ENCODE measurements around the gene NAA16.
A peak's percentile ranks its signal among the peaks of the same experiment; 100 is the strongest.
"Not testable (repeated sequence)": the region's sequence is repeated elsewhere in the genome, so short reads cannot be mapped to it uniquely, and the experiment has no call there.

The NAA16 gene

DNA sequence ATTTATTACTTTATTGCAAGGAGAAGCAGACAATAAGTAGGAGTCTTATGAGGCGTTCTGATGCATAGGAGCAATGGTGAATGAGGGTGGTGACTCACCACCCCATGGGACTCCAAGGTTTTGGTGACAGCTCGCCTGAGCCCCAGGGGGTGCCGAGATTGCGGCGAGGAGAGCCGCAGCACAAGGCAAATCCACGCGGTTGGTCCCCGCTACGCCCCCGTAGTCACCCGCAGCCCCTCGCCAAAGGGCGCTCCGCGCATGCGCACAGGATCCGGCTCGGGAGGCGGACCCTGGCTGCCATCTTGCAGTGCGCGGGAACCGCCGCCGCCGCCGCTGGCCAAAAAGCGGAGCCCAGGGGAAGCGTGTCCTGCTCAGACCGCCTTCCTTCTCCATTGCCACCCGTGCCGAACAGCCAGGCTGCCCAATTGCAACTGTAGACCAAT is at the start of gene NAA16:
Gene NAA16 (plus strand): TSS at position 305 of the 443 bp plus-strand sequence. CDS start 262 bp downstream, outside the sequence.
- intact Hi-C loops (cut with DNase I) = loop anchor here (1.0 to 5.0 kb wide), 2 partner anchors 49 to 117 kb away; partner anchors contain the start of genes KBTBD7 and MTRF1

DNA sequence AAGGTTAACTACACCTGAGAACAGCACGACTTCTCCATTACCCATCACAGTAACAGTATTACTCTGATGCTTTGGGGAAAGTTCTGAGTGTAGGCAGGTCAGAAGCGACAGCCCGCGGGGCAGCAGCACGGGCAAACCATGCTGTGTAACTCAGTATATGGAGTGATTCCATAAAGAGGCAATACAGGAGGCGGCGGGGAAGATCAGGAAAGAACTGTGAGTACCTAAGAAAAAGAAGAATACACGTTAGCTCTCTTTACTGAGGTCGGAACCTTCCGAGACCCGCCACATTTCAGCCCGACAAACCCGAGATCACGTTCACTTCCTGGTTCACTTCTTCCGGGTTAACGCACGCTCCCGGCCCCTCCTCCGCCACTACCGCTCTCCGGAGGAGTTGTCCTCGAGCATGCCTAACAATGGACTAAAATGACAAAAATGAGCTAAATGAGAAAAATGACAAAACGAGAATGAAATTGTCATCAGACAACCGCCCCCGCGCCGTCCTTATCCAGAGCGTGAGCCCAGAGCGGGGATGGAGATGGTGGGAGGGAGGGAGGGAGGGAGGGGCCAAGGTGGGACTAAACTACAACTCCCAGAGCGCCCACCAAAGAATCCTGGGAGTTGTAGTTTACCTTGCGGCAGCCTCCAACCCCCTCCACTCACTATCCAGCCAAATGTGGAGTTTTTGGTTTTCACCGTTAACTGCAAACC is 47.7 kb upstream of the NAA16 start, which contains the start of gene MTRF1:
Gene MTRF1 (minus strand): TSS at position 316 of the 711 bp plus-strand sequence. CDS start 2,669 bp downstream, outside the sequence.
- intact Hi-C loops (cut with DNase I) = loop anchor here (5.0 kb wide), 3 partner anchors 49 to 131 kb away; partner anchors contain the start of genes KBTBD6 and NAA16
- DNase-seq = peak; percentile 79 to 97 (median 84)

More for the DNA sequence above, at the start of gene NAA16:
- DNase-seq = peak; percentile 88 to 98 (median 90)

GRCh38 chr13:41267106-41267505 is 44.0 kb upstream of the NAA16 start:
- no peak for DNase-seq
- intact Hi-C loops (cut with DNase I) = no loop called here

DNA sequence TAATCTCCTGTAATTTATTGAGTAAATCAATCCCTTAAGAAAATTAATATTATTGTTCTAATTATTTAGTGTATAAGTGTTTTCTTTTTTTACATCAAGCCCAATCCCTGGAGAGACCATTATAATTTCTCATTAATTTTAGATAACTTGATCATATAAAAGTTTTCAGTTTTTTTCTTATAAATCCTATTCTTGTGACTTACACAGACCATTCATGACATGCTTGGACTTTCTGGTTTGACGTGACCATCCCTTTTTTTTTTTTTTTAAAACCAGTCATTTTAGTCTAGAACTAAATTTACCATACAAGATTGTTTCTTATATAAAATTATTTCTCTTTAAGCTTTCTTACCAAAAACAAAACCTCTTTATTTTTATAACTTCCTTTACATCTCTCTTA is 42.3 kb upstream of the NAA16 start:
- intact Hi-C loops (cut with DNase I) = no loop called here
- DNase-seq = no peak

DNA sequence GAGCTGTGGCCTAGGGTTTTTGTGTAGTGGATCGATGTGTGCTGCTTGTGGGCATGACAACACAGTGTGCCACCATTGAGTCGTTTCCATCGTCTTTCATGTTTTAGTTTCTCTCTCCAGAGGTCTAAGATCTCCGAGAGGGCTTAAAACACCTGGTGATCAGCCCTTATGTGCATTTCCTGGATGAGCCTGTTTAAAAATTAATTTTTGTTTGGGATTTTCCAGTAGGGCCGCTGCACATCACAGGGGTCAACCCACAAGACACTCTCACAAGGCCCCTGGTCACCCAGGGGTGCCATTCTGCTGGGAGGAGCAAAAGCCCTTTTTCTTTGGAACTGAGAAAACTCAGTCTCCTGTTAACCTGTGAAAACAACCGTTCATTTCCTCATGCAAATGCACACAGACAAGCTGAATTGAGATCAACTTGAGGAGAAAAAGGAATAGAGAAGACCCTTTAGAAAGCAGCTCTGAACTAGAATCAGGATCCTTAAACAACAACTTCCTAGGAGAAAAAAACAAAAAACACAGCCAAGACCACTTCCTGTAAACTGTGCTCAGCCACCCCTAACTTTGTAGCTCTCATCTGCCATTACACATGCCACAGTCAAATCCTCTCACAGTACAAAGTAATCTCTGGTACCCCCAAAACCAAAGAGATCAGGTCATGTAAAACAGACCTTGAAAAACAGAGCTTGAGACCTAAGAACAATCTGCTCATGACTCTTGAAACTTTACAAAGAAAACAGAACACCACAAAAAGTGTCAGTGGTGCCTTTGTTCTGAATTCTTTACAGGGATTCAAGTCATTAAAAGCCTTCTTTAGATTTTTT is 39.4 kb upstream of the NAA16 start:
- DNase-seq = no peak
- intact Hi-C loops (cut with DNase I) = no loop called here

DNA sequence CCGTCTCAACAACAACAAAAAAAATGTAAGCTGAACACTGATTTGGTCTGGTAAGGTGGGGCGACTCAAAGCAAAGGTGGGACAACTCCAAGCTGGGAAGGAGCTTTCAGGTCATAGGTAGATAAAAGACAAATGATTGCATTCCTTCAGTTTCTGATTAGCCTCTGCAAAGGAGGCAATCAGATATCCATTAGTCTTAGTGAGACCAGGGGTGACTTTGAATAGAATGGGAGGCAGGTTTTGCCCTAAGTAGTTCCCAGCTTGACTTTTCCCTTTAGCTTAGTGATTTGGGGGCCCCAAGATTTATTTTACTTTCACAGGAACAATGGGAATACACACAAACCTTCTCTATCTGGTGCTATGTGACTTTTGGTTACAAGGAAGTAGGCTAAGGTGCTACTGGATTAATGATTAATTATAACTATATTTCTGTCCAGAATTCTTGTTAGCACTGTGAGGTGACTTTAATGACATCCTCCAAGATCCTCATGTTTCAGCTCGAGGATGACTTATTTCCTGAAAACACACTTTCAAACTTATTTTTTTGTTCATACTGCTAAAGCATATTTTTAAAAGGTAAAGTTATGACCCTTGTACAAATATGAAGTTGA is 37.1 kb upstream of the NAA16 start:
- no peak for DNase-seq
- intact Hi-C loops (cut with DNase I) = no loop called here

- intact Hi-C loops (cut with DNase I) = no loop called here
- no peak for DNase-seq
These were observed 36.2 kb upstream of the NAA16 start for GRCh38 chr13:41274881-41275280.

- no peak for DNase-seq
- intact Hi-C loops (cut with DNase I) = no loop called here
These were observed 34.2 kb upstream of the NAA16 start for GRCh38 chr13:41276824-41277223.

- intact Hi-C loops (cut with DNase I); DNase-seq: not testable (repeated sequence)
These were observed 31.9 kb upstream of the NAA16 start for GRCh38 chr13:41279156-41279555.

GRCh38 chr13:41282129-41282571 is 28.9 kb upstream of the NAA16 start:
- no peak for DNase-seq
- intact Hi-C loops (cut with DNase I) = no loop called here

DNA sequence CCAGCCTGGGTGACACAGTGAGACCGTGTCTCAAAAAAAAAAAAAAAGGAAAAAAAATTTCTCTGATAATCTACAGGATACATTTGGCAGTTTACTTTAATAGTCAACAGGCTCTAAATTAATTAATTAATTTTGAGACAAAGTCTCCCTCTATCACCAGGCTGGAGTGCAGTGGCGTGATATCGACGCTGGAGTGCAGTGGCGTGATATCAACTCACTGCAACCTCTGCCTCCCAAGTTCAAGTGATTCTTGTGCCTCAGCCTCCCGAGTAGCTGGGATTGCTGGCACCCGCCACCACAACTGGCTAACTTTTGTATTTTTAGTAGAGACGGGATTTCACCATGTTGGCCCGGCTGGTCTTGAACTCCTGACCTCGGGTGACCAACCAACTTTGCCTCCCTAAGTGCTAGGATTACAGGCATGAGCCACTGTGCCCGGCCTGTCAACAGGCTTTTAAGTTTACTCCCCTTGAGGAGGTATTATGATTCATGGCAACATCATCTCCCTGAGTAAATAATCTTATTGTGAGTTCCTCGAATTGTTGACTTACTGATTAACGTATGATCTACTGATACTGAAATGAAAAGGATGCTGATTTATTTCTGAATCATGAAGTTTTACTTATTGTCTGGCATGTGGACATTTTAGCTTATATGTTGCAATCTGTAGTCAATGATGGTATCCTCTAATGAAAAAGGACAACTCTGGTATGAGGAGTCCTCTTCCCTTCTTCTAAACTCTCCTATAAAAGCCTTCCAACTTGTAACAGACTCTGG is 26.4 kb upstream of the NAA16 start:
- no peak for DNase-seq
- intact Hi-C loops (cut with DNase I) = no loop called here

GRCh38 chr13:41286370-41286769 is 24.7 kb upstream of the NAA16 start:
- no peak for DNase-seq
- intact Hi-C loops (cut with DNase I) = no loop called here

GRCh38 chr13:41289463-41289881 is 21.6 kb upstream of the NAA16 start:
- intact Hi-C loops (cut with DNase I) = no loop called here
- no peak for DNase-seq

DNA sequence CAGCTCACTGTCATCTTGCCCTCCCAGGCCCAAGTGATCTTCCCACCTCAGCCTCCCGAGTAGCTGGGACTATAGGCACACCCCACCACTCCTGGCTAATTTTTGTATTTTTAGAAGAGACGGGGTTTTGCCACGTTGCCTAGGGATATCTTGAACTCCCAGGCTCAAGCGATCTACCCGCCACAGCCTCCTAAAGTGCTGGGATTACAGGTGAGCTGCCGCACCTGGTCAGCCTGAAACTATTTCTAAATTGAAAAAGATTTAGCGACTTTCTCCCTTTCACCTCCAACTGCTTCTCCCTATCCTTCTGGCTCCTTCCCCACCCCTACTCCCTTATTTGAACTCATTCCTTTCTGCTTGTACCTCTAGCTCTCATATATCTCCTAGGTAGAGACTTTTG is 19.8 kb upstream of the NAA16 start:
- DNase-seq = no peak
- intact Hi-C loops (cut with DNase I) = no loop called here

DNA sequence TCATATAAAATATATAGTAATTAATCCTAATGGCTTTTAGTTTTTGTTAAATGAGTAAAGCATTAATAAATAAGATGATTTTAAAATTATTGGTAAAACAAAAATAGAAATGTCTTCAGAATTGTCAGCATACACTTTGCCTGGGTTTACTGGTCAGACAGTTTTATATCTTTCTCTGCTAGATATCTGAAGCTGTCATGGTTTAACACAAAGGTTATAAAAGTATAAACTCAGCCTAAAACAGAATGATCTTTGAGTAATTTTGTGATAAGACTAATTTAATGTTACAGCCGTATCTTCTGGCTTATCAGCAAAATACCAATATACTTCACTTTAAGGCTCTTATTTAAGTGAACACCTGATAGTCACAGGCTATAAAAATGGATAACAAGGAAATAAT is 17.8 kb upstream of the NAA16 start:
- DNase-seq = no peak
- intact Hi-C loops (cut with DNase I) = no loop called here

GRCh38 chr13:41294914-41295313 is 16.2 kb upstream of the NAA16 start:
- no peak for DNase-seq
- intact Hi-C loops (cut with DNase I) = no loop called here

GRCh38 chr13:41295973-41296372 is 15.1 kb upstream of the NAA16 start:
- intact Hi-C loops (cut with DNase I) = no loop called here
- no peak for DNase-seq

DNA sequence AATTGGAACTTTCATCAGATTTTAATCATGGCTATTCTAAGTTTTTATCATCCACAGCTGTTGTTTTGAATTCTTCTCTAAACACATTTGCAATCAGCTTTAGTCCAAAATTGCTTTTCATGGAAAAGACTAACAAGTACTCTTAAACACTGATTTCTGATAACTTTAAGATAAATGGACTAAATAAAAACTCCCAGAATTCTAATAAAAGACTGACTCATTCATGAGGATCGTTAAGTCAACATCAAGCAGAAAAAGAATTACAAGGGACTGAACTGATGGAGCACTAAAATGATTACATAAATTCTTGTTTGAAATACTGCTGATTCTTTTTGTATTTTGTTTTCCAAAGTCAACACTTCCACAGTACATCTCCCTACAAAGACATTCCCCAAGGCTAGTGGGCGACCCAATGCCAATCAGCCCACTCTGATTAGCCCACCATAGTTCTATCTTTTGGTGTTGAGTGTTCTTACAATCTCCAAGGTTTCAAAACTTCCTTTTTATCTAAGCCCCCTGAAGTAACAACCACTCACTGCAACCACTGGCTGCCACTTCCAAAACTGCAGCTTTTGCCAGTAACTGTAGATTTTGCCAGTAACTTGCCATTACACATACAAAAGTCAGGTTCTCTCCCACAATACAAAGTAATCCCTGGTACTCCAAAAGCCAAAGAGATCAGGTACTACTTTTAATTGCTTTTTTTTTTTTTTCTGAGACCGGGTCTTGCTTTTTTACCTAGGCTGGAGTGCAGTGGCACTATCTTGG is 14.0 kb upstream of the NAA16 start:
- intact Hi-C loops (cut with DNase I) = no loop called here
- DNase-seq = no peak

DNA sequence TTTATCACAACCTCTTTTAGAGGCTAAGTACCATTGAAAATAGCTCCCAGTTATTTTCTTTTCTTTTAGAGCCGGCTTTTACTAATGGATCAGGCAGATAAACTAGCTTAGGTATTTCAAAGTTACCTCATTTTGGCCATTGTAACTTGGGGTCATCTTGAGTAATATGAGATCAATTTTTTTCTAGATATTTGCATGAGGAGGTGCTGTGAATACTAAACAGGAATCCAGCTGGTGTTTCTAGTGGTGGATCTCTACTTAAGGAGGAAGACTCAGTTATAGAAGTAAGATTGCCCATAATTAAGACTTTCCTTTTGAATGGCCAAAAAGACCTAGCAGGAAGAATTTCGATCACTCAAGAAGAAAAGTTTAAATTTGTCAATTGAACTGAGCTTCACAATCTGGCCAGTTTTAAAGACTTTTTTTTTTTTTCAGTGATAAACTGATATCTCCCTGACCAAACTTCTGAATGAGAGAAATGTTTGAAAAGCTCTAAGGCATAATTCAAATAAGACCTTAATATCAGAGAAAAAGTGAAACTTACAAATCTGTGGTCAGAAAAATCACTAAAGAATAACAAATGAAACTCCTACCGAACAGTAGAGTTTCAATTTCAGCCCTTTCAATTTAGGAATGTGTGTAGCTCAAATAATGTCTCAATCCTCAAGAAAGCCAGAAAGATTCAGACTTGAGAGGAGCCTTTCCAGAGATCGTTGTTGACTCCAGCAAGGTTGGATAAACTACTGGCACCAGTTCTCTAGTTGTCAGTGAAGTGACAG is 11.6 kb upstream of the NAA16 start:
- intact Hi-C loops (cut with DNase I) = no loop called here

More for the DNA sequence above, 11.6 kb upstream of the NAA16 start:
- no peak for DNase-seq

Measured in posterior cingulate gyrus (tissue), 11 donors.